GM23248 (cell line): Measurements from ENCODE around the gene MYRIP.

Source experiments
- EZH2 ChIP-seq: fragments of 200-600 bp; sonication (generic); IDR thresholded peaks from 2 replicates; pipeline ENCODE4 v1.6.1; 2018; ENCODE audit warnings: antibody characterized with exemption, mild to moderate bottlenecking; ENCODE audit not compliant: insufficient read depth, poor library complexity, severe bottlenecking
- EZH2phosphoT487 ChIP-seq: fragments of 200-600 bp; sonication (generic); IDR thresholded peaks from 2 replicates; pipeline ENCODE4 v1.6.1; 2018; ENCODE audit warnings: antibody characterized with exemption, moderate library complexity, mild to moderate bottlenecking, low read depth; ENCODE audit not compliant: insufficient read depth

- no peak for TF ChIP-seq EZH2
- TF ChIP-seq EZH2phosphoT487 = no peak
These were observed 180.3 kb downstream of the MYRIP start for GRCh38 chr3:39989746-39990145.
